Hindlimb muscle (tissue), 1 donor: Measurements from ENCODE around the gene PCGF1. TPM values are rescaled to one million over a fixed set of nuclear protein-coding genes. Genes with fewer than 3 reads are reported as not detected.
A peak's percentile ranks its signal among the peaks of the same experiment; 100 is the strongest.
"Not testable (repeated sequence)": the region's sequence is repeated elsewhere in the genome, so short reads cannot be mapped to it uniquely, and the experiment has no call there.

ENCODE experiments used
- DNase-seq: peaks from one replicate; pipeline ENCODE4 v3.0.0-alpha.2; 2013
- polyA plus RNA-seq: library from polyadenylated mRNA; unstranded; fragments of 120-200 nt; gene quantifications from one replicate; pipeline ENCODE4 v1.2.1, GENCODE V29; 2013; ENCODE audit not compliant: insufficient read length

The PCGF1 gene
- polyA plus RNA-seq, 1 donor, result 8.2 TPM

GRCh38 chr2:74471332-74472065 is 36.0 kb downstream of the PCGF1 start:
- no peak for DNase-seq

GRCh38 chr2:74470742-74471141 is 36.8 kb downstream of the PCGF1 start:
- DNase-seq, result not testable (repeated sequence)

DNA sequence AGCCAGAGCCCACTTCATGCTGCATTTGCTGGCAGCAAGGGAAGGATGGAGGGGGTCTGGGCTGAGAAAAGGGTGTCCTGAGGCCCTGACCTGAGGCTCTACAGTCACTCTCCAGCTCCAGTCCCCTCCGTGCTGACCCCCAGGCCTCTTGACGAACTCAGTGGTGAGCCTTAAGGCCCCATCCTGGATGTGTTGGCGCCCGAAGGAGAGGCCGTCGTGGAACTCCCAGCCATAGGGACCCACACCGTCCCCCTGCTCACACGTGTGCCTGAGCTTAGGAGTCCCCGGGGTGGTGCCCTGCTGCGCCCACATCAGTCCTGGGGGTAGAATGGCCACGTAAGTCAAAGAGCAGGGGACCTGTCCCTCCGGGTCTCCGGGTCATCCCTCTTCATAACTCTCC is 43.1 kb downstream of the PCGF1 start:
- no peak for DNase-seq

DNA sequence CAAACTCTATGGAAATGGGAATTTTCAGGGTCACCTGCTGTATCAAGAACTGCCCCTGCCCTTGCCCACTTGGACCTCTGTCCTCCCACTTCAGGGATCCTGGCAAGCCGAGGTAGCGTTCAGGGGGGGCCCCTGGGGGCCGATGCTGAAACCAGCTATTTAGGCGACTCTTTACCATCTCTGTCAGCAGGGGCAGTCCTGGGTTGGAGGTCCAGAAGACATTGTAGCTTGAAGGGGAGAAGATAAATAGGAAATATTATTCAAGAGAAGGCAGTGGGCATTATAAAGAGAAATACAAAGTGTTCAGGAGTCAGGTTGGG is 44.7 kb downstream of the PCGF1 start:
- DNase-seq, result no peak

GRCh38 chr2:74462054-74462785 is 45.3 kb downstream of the PCGF1 start:
- no peak for DNase-seq

GRCh38 chr2:74461187-74462053 is 46.1 kb downstream of the PCGF1 start:
- DNase-seq, result no peak

DNA sequence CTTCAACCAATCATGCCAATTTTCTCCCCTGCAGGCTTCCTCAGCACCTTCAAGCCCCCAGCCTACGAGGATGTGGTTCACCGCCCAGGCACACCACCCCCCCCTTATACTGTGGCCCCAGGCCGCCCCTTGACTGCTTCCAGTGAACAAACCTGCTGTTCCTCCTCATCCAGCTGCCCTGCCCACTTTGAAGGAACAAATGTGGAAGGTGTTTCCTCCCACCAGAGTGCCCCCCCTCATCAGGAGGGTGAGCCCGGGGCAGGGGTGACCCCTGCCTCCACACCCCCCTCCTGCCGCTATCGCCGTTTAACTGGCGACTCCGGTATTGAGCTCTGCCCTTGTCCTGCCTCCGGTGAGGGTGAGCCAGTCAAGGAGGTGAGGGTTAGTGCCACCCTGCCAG is 47.3 kb downstream of the PCGF1 start:
- DNase-seq, result not testable (repeated sequence)

GRCh38 chr2:74459503-74460118 is 47.9 kb downstream of the PCGF1 start:
- not testable (repeated sequence) for DNase-seq

DNA sequence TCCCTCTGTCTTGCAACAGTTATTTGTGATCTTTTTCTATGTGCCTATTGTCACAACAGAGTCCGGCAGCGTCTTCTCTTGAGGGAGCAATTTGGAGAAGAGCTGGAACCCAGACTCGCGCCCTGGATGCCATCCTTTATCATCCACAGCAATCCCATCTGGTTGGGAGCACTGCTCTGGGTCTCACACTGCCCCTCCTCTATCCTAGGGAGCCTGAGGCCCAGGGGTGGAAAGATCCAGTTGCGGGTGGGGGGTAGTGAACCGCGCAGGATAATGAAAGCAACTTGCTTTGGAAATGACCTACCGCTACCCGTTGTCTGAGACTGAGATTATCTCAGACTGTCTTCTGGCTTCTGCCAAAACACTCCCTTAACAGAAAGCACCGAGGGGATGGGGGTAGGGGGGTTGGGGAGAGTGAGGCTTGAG is 48.5 kb downstream of the PCGF1 start:
- DNase-seq, result no peak

- DNase-seq, result peak; percentile 99
Measured at GRCh38 chr2:74458132-74458937, 49.2 kb downstream of the PCGF1 start, which contains the start of gene WBP1. Gene WBP1 (plus strand): TSS chr2:74458438. CDS start chr2:74458603, 165 bp downstream.

DNA sequence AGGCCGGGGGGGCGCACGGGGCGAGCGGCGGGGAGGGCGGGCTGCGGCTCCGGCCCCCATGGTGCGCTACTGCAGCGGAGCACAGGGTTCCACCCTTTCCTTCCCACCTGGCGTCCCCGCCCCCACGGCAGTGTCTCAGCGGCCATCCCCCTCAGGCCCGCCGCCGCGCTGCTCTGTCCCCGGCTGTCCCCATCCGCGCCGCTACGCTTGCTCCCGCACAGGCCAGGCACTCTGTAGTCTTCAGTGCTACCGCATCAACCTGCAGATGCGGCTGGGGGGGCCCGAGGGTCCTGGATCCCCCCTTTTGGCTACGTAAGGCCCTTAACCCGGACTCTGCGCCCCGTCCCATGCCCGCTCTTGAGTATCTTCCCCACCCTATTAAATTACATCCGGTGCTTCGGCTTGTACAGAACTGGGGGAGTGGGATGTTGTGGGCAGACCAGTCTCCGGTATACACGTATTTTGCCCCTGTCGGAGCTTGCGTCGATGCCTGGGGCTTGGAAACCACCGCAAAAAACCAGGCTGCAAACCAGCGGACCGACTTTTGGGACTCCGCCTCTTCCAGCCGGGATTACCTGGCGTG is 49.9 kb downstream of the PCGF1 start:
- peak; percentile 73 for DNase-seq

GRCh38 chr2:74457129-74457548 is 50.4 kb downstream of the PCGF1 start:
- no peak for DNase-seq

Other genes starting within 250 kb of the PCGF1 start
- gene SLC4A5, start 164.3 kb downstream of the PCGF1 start, polyA plus RNA-seq, result 2.9 TPM
- 114 TPM for gene DCTN1, start 127.4 kb downstream of the PCGF1 start, polyA plus RNA-seq
- 2.7 TPM for gene C2orf81, start 86.1 kb downstream of the PCGF1 start, polyA plus RNA-seq
- gene WDR54, start 86.0 kb downstream of the PCGF1 start, polyA plus RNA-seq, result 9.9 TPM
- 60.4 TPM for gene RTKN, start 65.8 kb downstream of the PCGF1 start, polyA plus RNA-seq
- gene INO80B, start 52.6 kb downstream of the PCGF1 start, polyA plus RNA-seq, result 23.7 TPM
- 62.4 TPM for gene WBP1, start 49.3 kb downstream of the PCGF1 start, polyA plus RNA-seq
- 34.5 TPM for gene MOGS, start 42.3 kb downstream of the PCGF1 start, polyA plus RNA-seq
- gene MRPL53, start 35.0 kb downstream of the PCGF1 start, polyA plus RNA-seq, result 93.4 TPM
- 11.3 TPM for gene CCDC142, start 24.7 kb downstream of the PCGF1 start, polyA plus RNA-seq
- gene TTC31, start 24.6 kb downstream of the PCGF1 start, polyA plus RNA-seq, result 19.8 TPM
- gene LBX2, start 8.1 kb downstream of the PCGF1 start, polyA plus RNA-seq, result 0.52 TPM
- not detected for gene TLX2, start 6.8 kb upstream of the PCGF1 start, polyA plus RNA-seq
- gene DQX1, start 18.5 kb upstream of the PCGF1 start, polyA plus RNA-seq, result 0.25 TPM
- 65.8 TPM for gene AUP1, start 22.0 kb upstream of the PCGF1 start, polyA plus RNA-seq
- gene HTRA2, start 22.2 kb upstream of the PCGF1 start, polyA plus RNA-seq, result 32.9 TPM
- gene LOXL3, start 46.2 kb upstream of the PCGF1 start, polyA plus RNA-seq, result 7.8 TPM
- 6.9 TPM for gene DOK1, start 47.0 kb upstream of the PCGF1 start, polyA plus RNA-seq
- gene M1AP, start 140.6 kb upstream of the PCGF1 start, polyA plus RNA-seq, result 0.27 TPM
- gene SEMA4F, start 146.6 kb upstream of the PCGF1 start, polyA plus RNA-seq, result 2.9 TPM